ENCODE data around the gene NASP.
"Not testable (repeated sequence)": the region's sequence is repeated elsewhere in the genome, so short reads cannot be mapped to it uniquely, and the experiment has no call there.

The NASP gene

GRCh38 chr1:45585110-45585426, 1.2 kb downstream of the NASP start:
- Mint-ChIP-seq H3K4me1 (peaks cover 34% of the 10 kb centered on the region), H3K36me3 (no peaks in the 10 kb centered on the region), H3K9me3 (no peaks in the 10 kb centered on the region), H3K27ac (peak overlapping the region; percentile 95), H3K4me3 (peak overlapping the region; percentile 99), H3K27me3 (no peaks in the 10 kb centered on the region)
- DNase-seq (ENCODE audit: low spot score in 2 of 2) (no peak), ATAC-seq (ENCODE audit: low read depth) (no peak)

- H3K27ac Mint-ChIP-seq, result peak overlapping the region; percentile 95
- peak overlapping the region; percentile 99 for H3K4me3 Mint-ChIP-seq
- DNase-seq (ENCODE audit: low spot score in 2 of 2), result no peak
- peaks cover 34% of the 10 kb centered on the region for H3K4me1 Mint-ChIP-seq
- ATAC-seq (ENCODE audit: low read depth), result no peak
- no peaks in the 10 kb centered on the region for H3K9me3 Mint-ChIP-seq
- H3K36me3 Mint-ChIP-seq, result no peaks in the 10 kb centered on the region
- no peaks in the 10 kb centered on the region for H3K27me3 Mint-ChIP-seq
Observed at GRCh38 chr1:45585496-45586075, 1.7 kb downstream of the NASP start.

GRCh38 chr1:45586769-45587168, 2.9 kb downstream of the NASP start:
- H3K27me3 Mint-ChIP-seq, result no peaks in the 10 kb centered on the region
- peaks cover 38% of the 10 kb centered on the region for H3K4me1 Mint-ChIP-seq
- ATAC-seq (ENCODE audit: low read depth) (no peak), DNase-seq (ENCODE audit: low spot score in 2 of 2) (no peak)
- peak overlapping the region; percentile 99 for H3K4me3 Mint-ChIP-seq
- peaks cover 4% of the 10 kb centered on the region for H3K36me3 Mint-ChIP-seq
- H3K9me3 Mint-ChIP-seq, result no peaks in the 10 kb centered on the region
- H3K27ac Mint-ChIP-seq, result peak overlapping the region; percentile 95

GRCh38 chr1:45589861-45590260, 6.0 kb downstream of the NASP start:
- peaks cover 25% of the 10 kb centered on the region for H3K4me1 Mint-ChIP-seq
- no peaks in the 10 kb centered on the region for H3K27me3 Mint-ChIP-seq
- H3K27ac Mint-ChIP-seq, result no peak overlapping the region
- DNase-seq (ENCODE audit: low spot score in 2 of 2) (no peak), ATAC-seq (ENCODE audit: low read depth) (no peak)
- H3K36me3 Mint-ChIP-seq, result peaks cover 9% of the 10 kb centered on the region
- H3K4me3 Mint-ChIP-seq, result no peak overlapping the region
- H3K9me3 Mint-ChIP-seq, result no peaks in the 10 kb centered on the region

- Mint-ChIP-seq H3K36me3 (peaks cover 20% of the 10 kb centered on the region), H3K27me3 (no peaks in the 10 kb centered on the region), H3K4me1 (peaks cover 12% of the 10 kb centered on the region), H3K9me3 (no peaks in the 10 kb centered on the region), H3K27ac (no peak overlapping the region), H3K4me3 (no peak overlapping the region)
- DNase-seq (ENCODE audit: low spot score in 2 of 2), result no peak
- ATAC-seq (ENCODE audit: low read depth), result no peak
Observed at GRCh38 chr1:45594412-45594811, 10.6 kb downstream of the NASP start.

GRCh38 chr1:45596765-45597164, 12.9 kb downstream of the NASP start:
- peaks cover 22% of the 10 kb centered on the region for H3K36me3 Mint-ChIP-seq
- not testable (repeated sequence) for H3K27ac Mint-ChIP-seq; H3K4me3 Mint-ChIP-seq; H3K9me3 Mint-ChIP-seq; DNase-seq (ENCODE audit: low spot score in 2 of 2); ATAC-seq (ENCODE audit: low read depth); H3K27me3 Mint-ChIP-seq
- H3K4me1 Mint-ChIP-seq, result peaks cover 18% of the 10 kb centered on the region

- ATAC-seq (ENCODE audit: low read depth) (no peak), DNase-seq (ENCODE audit: low spot score in 2 of 2) (no peak)
- Mint-ChIP-seq H3K27ac (no peak overlapping the region), H3K4me1 (peaks cover 28% of the 10 kb centered on the region), H3K9me3 (no peaks in the 10 kb centered on the region), H3K36me3 (peaks cover 28% of the 10 kb centered on the region), H3K27me3 (no peaks in the 10 kb centered on the region), H3K4me3 (no peak overlapping the region)
Observed at GRCh38 chr1:45604239-45604638, 20.4 kb downstream of the NASP start.

GRCh38 chr1:45607404-45608074, 23.7 kb downstream of the NASP start:
- peak overlapping the region; percentile 84 for H3K27ac Mint-ChIP-seq
- no peak for DNase-seq (ENCODE audit: low spot score in 2 of 2)
- peak overlapping the region; percentile 0 for H3K4me3 Mint-ChIP-seq
- H3K4me1 Mint-ChIP-seq, result peaks cover 21% of the 10 kb centered on the region
- no peak for ATAC-seq (ENCODE audit: low read depth)
- H3K36me3 Mint-ChIP-seq, result peaks cover 33% of the 10 kb centered on the region
- H3K9me3 Mint-ChIP-seq, result no peaks in the 10 kb centered on the region
- no peaks in the 10 kb centered on the region for H3K27me3 Mint-ChIP-seq

GRCh38 chr1:45608175-45609156, 24.6 kb downstream of the NASP start:
- Mint-ChIP-seq H3K27ac (peak overlapping the region; percentile 84), H3K27me3 (no peaks in the 10 kb centered on the region), H3K4me1 (peaks cover 21% of the 10 kb centered on the region), H3K9me3 (no peaks in the 10 kb centered on the region), H3K36me3 (peaks cover 35% of the 10 kb centered on the region), H3K4me3 (peak overlapping the region; percentile 4)
- DNase-seq (ENCODE audit: low spot score in 2 of 2) (peak in 1 of 2 donors; percentile 32), ATAC-seq (ENCODE audit: low read depth) (peak; percentile 96)

GRCh38 chr1:45610589-45611226, 26.9 kb downstream of the NASP start:
- Mint-ChIP-seq H3K4me3 (no peak overlapping the region), H3K9me3 (no peaks in the 10 kb centered on the region), H3K36me3 (peaks cover 41% of the 10 kb centered on the region), H3K27ac (peak overlapping the region; percentile 40), H3K4me1 (peaks cover 27% of the 10 kb centered on the region), H3K27me3 (no peaks in the 10 kb centered on the region)
- ATAC-seq (ENCODE audit: low read depth) (no peak), DNase-seq (ENCODE audit: low spot score in 2 of 2) (no peak)

GRCh38 chr1:45612941-45613579, 29.2 kb downstream of the NASP start:
- ATAC-seq (ENCODE audit: low read depth) (no peak), DNase-seq (ENCODE audit: low spot score in 2 of 2) (no peak)
- Mint-ChIP-seq H3K27ac (no peak overlapping the region), H3K4me3 (no peak overlapping the region), H3K36me3 (peaks cover 42% of the 10 kb centered on the region), H3K9me3 (no peaks in the 10 kb centered on the region), H3K4me1 (peaks cover 25% of the 10 kb centered on the region), H3K27me3 (no peaks in the 10 kb centered on the region)

GRCh38 chr1:45615885-45616284, 32.0 kb downstream of the NASP start:
- H3K27me3 Mint-ChIP-seq, result no peaks in the 10 kb centered on the region
- ATAC-seq (ENCODE audit: low read depth), result peak; percentile 93
- peaks cover 15% of the 10 kb centered on the region for H3K4me1 Mint-ChIP-seq
- no peaks in the 10 kb centered on the region for H3K9me3 Mint-ChIP-seq
- no peak overlapping the region for H3K27ac Mint-ChIP-seq
- no peak overlapping the region for H3K4me3 Mint-ChIP-seq
- H3K36me3 Mint-ChIP-seq, result peaks cover 39% of the 10 kb centered on the region
- DNase-seq (ENCODE audit: low spot score in 2 of 2), result no peak

- Mint-ChIP-seq H3K4me3 (no peak overlapping the region), H3K4me1 (peaks cover 12% of the 10 kb centered on the region), H3K27ac (no peak overlapping the region), H3K27me3 (no peaks in the 10 kb centered on the region), H3K9me3 (no peaks in the 10 kb centered on the region), H3K36me3 (peaks cover 33% of the 10 kb centered on the region)
- ATAC-seq (ENCODE audit: low read depth) (no peak), DNase-seq (ENCODE audit: low spot score in 2 of 2) (no peak)
Observed at GRCh38 chr1:45617618-45618017, 33.8 kb downstream of the NASP start.

All from memory B cell (primary cell).